ENCODE measurements around the gene SETD5.

GRCh38 chr3:9469986-9470385, 72.6 kb downstream of the SETD5 start:
- TF ChIP-seq CTCF (IDR thresholded peaks at IDR 0.05 in 8 of 11, conservative IDR thresholded peaks at IDR 0.05 in 3 of 11) (no peak), POLR2AphosphoS5 (IDR thresholded peaks at IDR 0.05) (no peak)
